ENCODE measurements around the gene COPZ1. TPM values are rescaled to one million over a fixed set of nuclear protein-coding genes. Genes with fewer than 3 reads are reported as not detected.

The COPZ1 gene
- polyA plus RNA-seq, 4 donors, result 114 to 211 (median 138) TPM

DNA sequence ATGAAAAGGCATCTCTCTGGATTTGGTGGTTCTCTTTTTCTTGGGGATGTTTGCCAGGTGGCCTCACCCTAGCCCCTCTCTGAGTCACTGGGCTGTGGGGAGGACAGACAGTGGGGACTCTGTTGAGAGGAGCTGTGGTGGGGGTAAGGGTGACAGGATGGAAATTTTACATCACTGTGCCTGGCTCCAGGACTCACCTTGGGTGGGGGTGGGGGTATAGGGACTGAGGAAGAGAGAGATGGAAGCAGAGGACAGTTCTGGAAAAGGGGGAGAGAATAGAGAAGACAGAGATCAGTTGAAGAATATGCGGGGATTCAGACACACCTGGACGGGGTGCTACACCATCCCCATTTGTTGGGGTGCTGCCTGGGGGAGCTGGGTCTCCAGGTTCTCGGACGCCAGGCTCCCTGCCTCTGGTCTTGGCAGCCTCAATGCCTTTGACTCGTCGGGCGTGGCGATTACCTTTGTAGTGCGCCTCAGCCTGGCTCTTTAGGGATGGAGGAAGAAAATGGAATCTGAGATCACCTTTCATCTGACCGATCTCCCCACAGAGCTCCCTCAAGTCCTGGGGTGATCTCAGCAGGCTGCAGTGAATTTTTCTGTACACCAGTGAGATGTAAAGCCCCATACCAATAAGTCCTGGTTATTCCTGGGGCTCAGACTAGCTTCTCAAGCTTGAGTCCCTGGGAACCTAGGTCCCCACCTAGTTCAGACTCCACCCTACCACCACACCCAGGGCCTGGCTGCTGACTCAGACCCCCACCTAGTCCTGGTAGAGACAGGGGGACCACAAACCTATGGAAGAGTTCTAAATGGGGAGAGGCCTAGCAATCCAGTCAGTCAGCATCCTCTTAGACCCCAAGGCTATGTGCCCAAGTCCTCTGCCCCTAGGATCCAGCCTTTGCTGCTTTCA, 49.0 kb downstream of the COPZ1 start:
- Histone ChIP-seq H3K4me1 (ENCODE audit: control insufficient read depth in 3 of 3, insufficient read depth in 2 of 3, low read depth in 1 of 3, low read length in 2 of 3) (peaks cover 0 to 26% (median 3%) of the 10 kb centered on the region in 3 donors), H3K27me3 (ENCODE audit: control insufficient read depth in 3 of 3, insufficient read depth in 3 of 3, low read length in 3 of 3) (peaks cover 0 to 35% (median 0%) of the 10 kb centered on the region in 3 donors), H3K27ac (ENCODE audit: low read depth in 1 of 3, low read length in 2 of 3) (peak overlapping the region in 1 of 3 donors; percentile 56), H3K36me3 (ENCODE audit: control insufficient read depth in 3 of 3, insufficient read depth in 2 of 3, low read depth in 1 of 3, low read length in 3 of 3) (peaks cover 0 to 6% (median 0%) of the 10 kb centered on the region in 3 donors), H3K9me3 (ENCODE audit: control insufficient read depth in 2 of 2, insufficient read depth in 1 of 2, low read depth in 1 of 2, low read length in 1 of 2) (no peaks in the 10 kb centered on the region), H3K4me3 (ENCODE audit: low read depth in 1 of 3, low read length in 3 of 3) (no peak overlapping the region)
- DNase-seq (no peak), FAIRE-seq (no peak)
- WGBS, 3 donors, result 32 to 81% (median 53%) methylated on average over 9 to 10 of the region's 10 CpGs

DNA sequence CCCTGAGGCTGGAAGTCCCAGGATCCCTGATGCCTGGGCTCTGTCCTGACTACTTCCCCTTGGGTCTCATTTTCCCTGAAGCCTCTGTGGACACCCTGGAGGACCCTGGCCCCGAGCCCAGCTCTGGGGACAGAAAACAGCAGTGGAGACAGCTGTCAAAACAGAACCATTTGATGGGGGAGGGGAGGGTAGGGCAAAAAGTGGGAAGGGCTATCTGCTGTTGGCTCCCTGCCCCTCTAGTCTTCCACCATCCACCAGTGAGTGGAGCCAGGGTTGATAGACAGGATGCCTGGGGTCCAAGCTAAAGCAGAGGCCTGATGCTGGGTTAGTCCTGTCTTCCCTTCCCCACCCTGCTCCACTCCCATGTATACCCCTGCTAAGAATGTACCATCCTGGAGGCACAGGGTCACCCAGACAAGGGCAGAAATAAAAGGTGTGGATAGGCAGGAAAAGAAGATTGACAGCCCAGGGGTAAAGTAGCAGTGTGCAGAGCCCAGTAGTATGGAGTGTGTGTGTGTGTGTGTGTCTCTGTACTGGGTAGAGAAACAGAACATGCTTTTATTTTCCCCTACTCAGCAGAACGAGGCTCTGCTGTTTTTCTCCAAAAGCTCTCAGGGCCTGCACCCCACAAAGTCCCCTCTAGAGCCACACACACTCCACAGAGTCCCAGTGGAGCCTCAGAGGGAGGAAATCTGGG, 49.8 kb downstream of the COPZ1 start:
- H3K9me3 ChIP-seq (ENCODE audit: control insufficient read depth in 2 of 2, insufficient read depth in 1 of 2, low read depth in 1 of 2, low read length in 1 of 2), result no peaks in the 10 kb centered on the region
- WGBS, 3 donors, result 23 to 50% (median 48%) methylated on average over 2 of the region's 2 CpGs
- H3K4me3 ChIP-seq (ENCODE audit: low read depth in 1 of 3, low read length in 3 of 3), result no peak overlapping the region
- H3K36me3 ChIP-seq (ENCODE audit: control insufficient read depth in 3 of 3, insufficient read depth in 2 of 3, low read depth in 1 of 3, low read length in 3 of 3), result peaks cover 0 to 6% (median 0%) of the 10 kb centered on the region in 3 donors
- DNase-seq, result no peak
- peaks cover 0 to 24% (median 3%) of the 10 kb centered on the region in 3 donors for H3K4me1 ChIP-seq (ENCODE audit: control insufficient read depth in 3 of 3, insufficient read depth in 2 of 3, low read depth in 1 of 3, low read length in 2 of 3)
- FAIRE-seq, result no peak
- H3K27ac ChIP-seq (ENCODE audit: low read depth in 1 of 3, low read length in 2 of 3), result peak overlapping the region in 1 of 3 donors; percentile 36
- peaks cover 0 to 27% (median 0%) of the 10 kb centered on the region in 3 donors for H3K27me3 ChIP-seq (ENCODE audit: control insufficient read depth in 3 of 3, insufficient read depth in 3 of 3, low read length in 3 of 3)

DNA sequence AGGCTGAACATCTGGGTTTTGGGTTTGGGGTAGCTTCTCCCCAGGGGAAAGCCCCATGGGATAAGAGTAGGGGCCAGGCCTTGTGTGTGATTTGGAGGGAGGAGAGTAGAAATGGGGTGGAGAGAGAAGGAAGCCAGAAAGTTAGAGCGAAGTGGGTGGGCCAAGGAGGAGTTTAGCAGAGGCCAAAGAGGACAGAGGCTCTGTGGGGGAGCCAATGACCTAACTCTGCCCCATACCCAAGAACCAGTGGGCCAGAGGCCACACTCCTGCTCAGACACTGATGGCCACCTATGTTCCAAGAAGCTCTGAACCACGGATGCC, 50.3 kb downstream of the COPZ1 start:
- 47 to 100% (median 77%) methylated on average over 1 to 2 of the region's 2 CpGs for WGBS, 3 donors
- DNase-seq (no peak), FAIRE-seq (no peak)
- peaks cover 0 to 25% (median 0%) of the 10 kb centered on the region in 3 donors for H3K27me3 ChIP-seq (ENCODE audit: control insufficient read depth in 3 of 3, insufficient read depth in 3 of 3, low read length in 3 of 3)
- peaks cover 0 to 22% (median 0%) of the 10 kb centered on the region in 3 donors for H3K4me1 ChIP-seq (ENCODE audit: control insufficient read depth in 3 of 3, insufficient read depth in 2 of 3, low read depth in 1 of 3, low read length in 2 of 3)
- H3K36me3 ChIP-seq (ENCODE audit: control insufficient read depth in 3 of 3, insufficient read depth in 2 of 3, low read depth in 1 of 3, low read length in 3 of 3), result peaks cover 0 to 6% (median 0%) of the 10 kb centered on the region in 3 donors
- H3K9me3 ChIP-seq (ENCODE audit: control insufficient read depth in 2 of 2, insufficient read depth in 1 of 2, low read depth in 1 of 2, low read length in 1 of 2), result no peaks in the 10 kb centered on the region
- H3K4me3 ChIP-seq (ENCODE audit: low read depth in 1 of 3, low read length in 3 of 3), result no peak overlapping the region
- H3K27ac ChIP-seq (ENCODE audit: low read depth in 1 of 3, low read length in 2 of 3), result peak overlapping the region in 1 of 3 donors; percentile 61

DNA sequence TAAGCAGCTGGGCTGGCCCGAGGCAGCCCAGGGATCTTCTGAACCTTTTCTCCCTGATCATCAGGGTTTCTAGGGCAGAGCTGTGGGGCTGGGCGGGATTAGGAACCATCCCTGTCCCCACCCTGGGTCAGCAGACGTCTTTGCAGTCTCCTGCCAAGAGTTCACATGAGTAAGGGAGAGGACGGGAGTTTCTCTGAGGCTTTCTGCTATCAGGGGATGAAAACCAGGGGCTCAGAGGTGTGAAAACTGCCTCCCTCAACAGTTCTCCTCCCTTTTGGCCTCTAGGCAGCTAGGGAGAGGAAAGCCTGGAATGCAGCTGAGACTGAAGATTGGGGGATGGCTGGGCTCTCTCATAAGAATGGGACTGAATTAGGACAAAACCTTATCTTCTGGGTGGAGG, 51.7 kb downstream of the COPZ1 start:
- no peak for DNase-seq
- peaks cover 0 to 4% (median 0%) of the 10 kb centered on the region in 3 donors for H3K36me3 ChIP-seq (ENCODE audit: control insufficient read depth in 3 of 3, insufficient read depth in 2 of 3, low read depth in 1 of 3, low read length in 3 of 3)

DNA sequence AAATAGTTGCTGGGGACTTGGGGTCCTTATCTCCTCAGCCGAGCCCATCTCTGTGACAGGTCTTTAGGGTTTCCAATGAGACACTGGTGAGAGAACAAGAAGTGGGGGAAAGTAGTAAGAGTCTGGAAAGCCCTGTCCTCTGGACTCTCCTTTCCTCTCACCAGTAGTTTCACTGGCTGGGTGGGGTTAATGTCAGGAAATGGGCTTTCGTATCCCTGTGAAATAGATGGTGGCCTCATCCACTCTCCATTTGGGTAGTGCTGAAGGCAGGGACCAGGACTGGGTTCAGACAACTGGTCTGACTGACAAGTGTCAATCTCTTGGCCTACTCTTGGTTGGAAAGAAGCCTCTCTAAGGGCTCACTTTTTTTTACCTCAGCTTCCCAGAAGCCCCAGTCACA, 52.1 kb downstream of the COPZ1 start:
- no peak for DNase-seq
- WGBS, 3 donors, result 71 to 88% (median 84%) methylated on average over 2 of the region's 2 CpGs
- peak overlapping the region in 1 of 3 donors; percentile 4 for H3K27ac ChIP-seq (ENCODE audit: low read depth in 1 of 3, low read length in 2 of 3)

More for the DNA sequence above, 51.7 kb downstream of the COPZ1 start:
- FAIRE-seq, result no peak
- Histone ChIP-seq H3K27ac (ENCODE audit: low read depth in 1 of 3, low read length in 2 of 3) (peak overlapping the region in 1 of 3 donors; percentile 61), H3K9me3 (ENCODE audit: control insufficient read depth in 2 of 2, insufficient read depth in 1 of 2, low read depth in 1 of 2, low read length in 1 of 2) (no peaks in the 10 kb centered on the region), H3K4me1 (ENCODE audit: control insufficient read depth in 3 of 3, insufficient read depth in 2 of 3, low read depth in 1 of 3, low read length in 2 of 3) (peaks cover 0 to 10% (median 0%) of the 10 kb centered on the region in 3 donors), H3K27me3 (ENCODE audit: control insufficient read depth in 3 of 3, insufficient read depth in 3 of 3, low read length in 3 of 3) (peaks cover 0 to 18% (median 0%) of the 10 kb centered on the region in 3 donors), H3K4me3 (ENCODE audit: low read depth in 1 of 3, low read length in 3 of 3) (no peak overlapping the region)
- WGBS, 3 donors, result 53 to 71% (median 69%) methylated on average over 4 of the region's 4 CpGs

DNA sequence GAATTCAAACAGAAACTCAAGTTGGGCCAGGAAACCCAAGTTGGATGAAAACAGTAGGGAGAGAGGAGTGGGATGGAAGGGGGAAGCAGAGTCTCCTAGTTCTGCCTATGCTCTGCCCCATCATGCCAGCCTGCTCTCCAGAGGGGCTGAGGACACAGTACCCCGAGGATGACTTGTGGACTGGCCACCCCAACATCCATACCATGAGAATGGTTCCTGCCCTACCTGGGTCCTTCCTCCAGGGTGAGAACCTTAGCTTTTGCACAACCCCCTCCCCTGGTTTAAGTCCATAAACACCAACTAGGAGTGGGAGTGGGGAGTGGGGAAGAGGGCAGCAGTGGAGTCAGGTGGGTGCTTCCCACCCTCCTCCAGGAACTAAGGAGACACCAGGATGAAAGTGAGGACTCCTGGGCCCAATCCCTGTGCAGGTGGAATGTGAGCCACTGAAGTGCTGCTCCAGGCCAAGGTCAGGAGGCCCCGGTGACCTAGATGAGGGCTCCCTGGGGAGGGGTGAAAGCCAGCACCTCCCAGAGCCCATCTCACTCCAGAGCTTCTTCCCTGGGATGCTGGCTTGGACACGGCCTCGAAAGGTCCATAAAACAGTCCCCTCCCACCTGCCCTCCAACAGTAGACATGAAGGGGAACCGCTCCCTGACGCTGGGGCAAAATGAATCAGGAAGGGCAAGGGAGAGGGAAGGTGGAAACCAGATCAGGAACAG, 53.0 kb downstream of the COPZ1 start:
- no peaks in the 10 kb centered on the region for H3K9me3 ChIP-seq (ENCODE audit: control insufficient read depth in 2 of 2, insufficient read depth in 1 of 2, low read depth in 1 of 2, low read length in 1 of 2)
- peaks cover 0 to 4% (median 0%) of the 10 kb centered on the region in 3 donors for H3K36me3 ChIP-seq (ENCODE audit: control insufficient read depth in 3 of 3, insufficient read depth in 2 of 3, low read depth in 1 of 3, low read length in 3 of 3)
- no peak for FAIRE-seq
- no peak for DNase-seq
- peaks cover 0 to 4% (median 0%) of the 10 kb centered on the region in 3 donors for H3K4me1 ChIP-seq (ENCODE audit: control insufficient read depth in 3 of 3, insufficient read depth in 2 of 3, low read depth in 1 of 3, low read length in 2 of 3)
- 54 to 68% (median 62%) methylated on average over 6 of the region's 6 CpGs for WGBS, 3 donors
- H3K27me3 ChIP-seq (ENCODE audit: control insufficient read depth in 3 of 3, insufficient read depth in 3 of 3, low read length in 3 of 3), result peaks cover 0 to 18% (median 0%) of the 10 kb centered on the region in 3 donors
- no peak overlapping the region for H3K27ac ChIP-seq (ENCODE audit: low read depth in 1 of 3, low read length in 2 of 3)
- H3K4me3 ChIP-seq (ENCODE audit: low read depth in 1 of 3, low read length in 3 of 3), result no peak overlapping the region

More for the DNA sequence above, 52.1 kb downstream of the COPZ1 start:
- peaks cover 0 to 4% (median 0%) of the 10 kb centered on the region in 3 donors for H3K36me3 ChIP-seq (ENCODE audit: control insufficient read depth in 3 of 3, insufficient read depth in 2 of 3, low read depth in 1 of 3, low read length in 3 of 3)
- H3K9me3 ChIP-seq (ENCODE audit: control insufficient read depth in 2 of 2, insufficient read depth in 1 of 2, low read depth in 1 of 2, low read length in 1 of 2), result no peaks in the 10 kb centered on the region
- no peak for FAIRE-seq
- no peak overlapping the region for H3K4me3 ChIP-seq (ENCODE audit: low read depth in 1 of 3, low read length in 3 of 3)
- peaks cover 0 to 18% (median 0%) of the 10 kb centered on the region in 3 donors for H3K27me3 ChIP-seq (ENCODE audit: control insufficient read depth in 3 of 3, insufficient read depth in 3 of 3, low read length in 3 of 3)
- peaks cover 0 to 8% (median 0%) of the 10 kb centered on the region in 3 donors for H3K4me1 ChIP-seq (ENCODE audit: control insufficient read depth in 3 of 3, insufficient read depth in 2 of 3, low read depth in 1 of 3, low read length in 2 of 3)

DNA sequence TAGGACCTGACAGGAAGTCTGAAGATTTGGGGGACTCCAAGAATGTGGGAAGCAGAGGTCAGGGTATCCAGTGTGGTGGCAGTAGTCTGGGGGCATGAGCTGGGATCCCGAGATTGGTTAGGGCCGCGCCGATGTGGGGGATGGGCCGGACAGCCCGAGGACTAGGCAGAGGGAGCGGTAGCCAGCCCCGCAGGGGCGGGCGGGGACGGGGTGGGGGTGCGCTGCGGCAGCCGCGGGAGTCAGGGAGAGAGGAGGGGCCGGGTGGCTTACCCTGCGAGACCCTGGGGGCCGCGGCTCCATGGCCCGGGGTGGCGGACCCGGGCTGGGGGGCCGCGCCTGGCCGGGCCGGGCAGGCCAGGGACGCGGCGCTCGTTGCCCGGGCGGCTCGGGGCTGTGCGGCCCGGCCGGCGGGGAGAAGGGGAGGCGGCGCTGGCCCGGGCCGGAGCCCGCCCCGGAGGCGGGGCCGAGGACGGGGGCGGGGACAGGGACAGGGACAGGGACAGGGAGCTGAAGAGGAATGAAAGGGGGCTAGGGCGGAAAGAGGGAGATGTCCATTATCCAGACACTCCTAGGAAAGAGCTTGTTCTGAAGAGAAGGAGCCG, 54.0 kb downstream of the COPZ1 start:
- peaks cover 0 to 2% (median 0%) of the 10 kb centered on the region in 3 donors for H3K36me3 ChIP-seq (ENCODE audit: control insufficient read depth in 3 of 3, insufficient read depth in 2 of 3, low read depth in 1 of 3, low read length in 3 of 3)
- H3K4me3 ChIP-seq (ENCODE audit: low read depth in 1 of 3, low read length in 3 of 3), result peak overlapping the region in 2 of 3 donors; percentile 42 to 51
- peaks cover 0 to 18% (median 0%) of the 10 kb centered on the region in 3 donors for H3K27me3 ChIP-seq (ENCODE audit: control insufficient read depth in 3 of 3, insufficient read depth in 3 of 3, low read length in 3 of 3)
- H3K4me1 ChIP-seq (ENCODE audit: control insufficient read depth in 3 of 3, insufficient read depth in 2 of 3, low read depth in 1 of 3, low read length in 2 of 3), result peaks cover 0 to 4% (median 0%) of the 10 kb centered on the region in 3 donors
- FAIRE-seq (no peak), DNase-seq (peak; percentile 47 to 74)
- no peaks in the 10 kb centered on the region for H3K9me3 ChIP-seq (ENCODE audit: control insufficient read depth in 2 of 2, insufficient read depth in 1 of 2, low read depth in 1 of 2, low read length in 1 of 2)
- 18 to 33% (median 23%) methylated on average over 28 to 48 of the region's 49 CpGs for WGBS, 3 donors
- no peak overlapping the region for H3K27ac ChIP-seq (ENCODE audit: low read depth in 1 of 3, low read length in 2 of 3)

Measured in small intestine (tissue), 7 donors.